Stimulated activated CD4-positive, alpha-beta T cell treated with anti-CD3 and anti-CD28 coated beads, Interleukin-15, amount 100 ng/mL, for 1 hour (primary cell): Measurements from ENCODE around the gene TEX14.
"Not testable (repeated sequence)": the region's sequence is repeated elsewhere in the genome, so short reads cannot be mapped to it uniquely, and the experiment has no call there.

Experiments used
- DNase-seq, 2 donors: peaks; one replicate each; pipeline ENCODE4 v3.0.0-alpha.2; 2020; ENCODE audit warnings: low read depth in 1 of 2, low spot score in 1 of 2

The TEX14 gene

GRCh38 chr17:58692239-58693055 is 602 bp upstream of the TEX14 start, which contains the start of gene RAD51C:
TSS of gene RAD51C (plus strand) at chr17:58692602. CDS start at chr17:58692644, 42 bp downstream.
- DNase-seq = peak; percentile 69 to 81

DNA sequence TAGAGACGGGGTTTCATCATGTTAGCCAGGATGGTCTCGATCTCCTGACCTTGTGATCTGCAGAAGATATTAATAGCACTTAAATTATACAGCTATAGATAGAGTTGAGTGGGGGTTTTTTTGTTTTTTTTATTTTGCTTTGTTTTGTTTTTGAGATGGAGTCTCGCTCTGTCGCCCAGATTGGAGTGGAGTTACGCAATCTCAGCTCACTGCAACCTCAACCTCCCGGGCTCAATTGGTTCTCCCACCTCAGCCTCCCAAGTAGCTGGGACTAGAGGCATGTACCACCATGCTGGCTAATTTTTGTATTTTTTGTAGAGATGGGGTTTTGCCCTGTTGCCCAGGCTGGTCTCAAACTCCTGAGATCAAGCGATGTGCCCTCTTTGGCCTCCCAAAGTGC is 1.8 kb downstream of the TEX14 start:
- not testable (repeated sequence) for DNase-seq

- no peak for DNase-seq
Measured at GRCh38 chr17:58688521-58688920, 3.3 kb downstream of the TEX14 start.

DNA sequence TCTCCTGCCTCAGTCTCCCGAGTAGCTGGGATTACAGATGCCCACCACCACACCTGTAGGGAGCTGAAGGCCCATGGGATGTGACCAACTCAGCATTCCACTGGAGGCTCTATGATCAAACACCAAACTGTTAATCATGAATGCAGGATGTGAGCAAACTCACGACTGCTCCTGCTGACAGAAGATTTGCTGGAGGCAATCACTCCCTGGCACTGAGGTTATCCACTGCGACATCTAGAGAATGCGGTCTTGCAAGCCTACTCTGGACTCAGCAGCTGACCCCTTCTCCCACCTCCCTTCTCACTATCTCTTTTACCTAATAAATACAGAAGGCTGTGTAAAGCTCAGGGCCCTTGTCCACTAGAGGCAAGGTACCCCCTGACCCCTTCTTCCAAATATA is 4.9 kb downstream of the TEX14 start:
- DNase-seq = no peak

GRCh38 chr17:58684462-58684861 is 7.4 kb downstream of the TEX14 start:
- not testable (repeated sequence) for DNase-seq

DNA sequence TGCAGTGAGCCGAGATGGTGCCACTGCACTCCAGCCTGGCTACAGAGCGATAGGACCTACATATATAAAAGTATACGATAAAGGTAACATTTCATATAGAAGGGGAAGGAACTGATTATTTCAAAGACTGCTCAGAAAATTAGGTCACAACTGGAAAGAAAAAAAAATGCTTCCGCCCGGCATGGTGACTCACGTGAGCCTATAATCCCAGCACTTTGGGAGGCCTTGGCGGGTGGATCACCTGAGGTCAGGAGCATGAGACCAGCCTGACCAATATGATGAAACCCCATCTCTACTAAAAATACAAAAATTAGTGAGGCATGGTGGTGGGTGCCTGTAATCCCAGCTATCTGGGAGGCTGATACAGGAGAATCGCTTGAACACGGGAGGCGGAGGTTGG is 7.8 kb downstream of the TEX14 start:
- DNase-seq = no peak

DNA sequence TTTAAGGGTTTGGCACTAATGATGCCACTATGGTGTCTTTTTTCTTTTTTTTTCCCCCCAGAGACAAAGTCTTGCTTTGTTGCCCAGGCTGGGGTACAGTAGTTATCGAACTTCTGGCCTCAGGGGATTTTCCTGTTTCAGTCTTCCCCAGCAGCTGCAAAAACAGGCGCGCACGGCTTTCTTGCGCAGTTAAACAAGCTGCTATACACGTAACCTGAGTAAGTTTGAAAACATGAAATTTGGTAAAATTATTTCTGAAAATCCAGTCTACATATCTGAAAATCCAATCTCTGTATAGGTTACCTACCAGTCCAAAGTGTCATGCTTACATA is 11.8 kb downstream of the TEX14 start:
- DNase-seq = no peak

- no peak for DNase-seq
Measured at GRCh38 chr17:58679263-58680037, 12.4 kb downstream of the TEX14 start.

GRCh38 chr17:58678287-58678686 is 13.6 kb downstream of the TEX14 start:
- not testable (repeated sequence) for DNase-seq

- no peak for DNase-seq
Measured at GRCh38 chr17:58677194-58677880, 14.5 kb downstream of the TEX14 start.

DNA sequence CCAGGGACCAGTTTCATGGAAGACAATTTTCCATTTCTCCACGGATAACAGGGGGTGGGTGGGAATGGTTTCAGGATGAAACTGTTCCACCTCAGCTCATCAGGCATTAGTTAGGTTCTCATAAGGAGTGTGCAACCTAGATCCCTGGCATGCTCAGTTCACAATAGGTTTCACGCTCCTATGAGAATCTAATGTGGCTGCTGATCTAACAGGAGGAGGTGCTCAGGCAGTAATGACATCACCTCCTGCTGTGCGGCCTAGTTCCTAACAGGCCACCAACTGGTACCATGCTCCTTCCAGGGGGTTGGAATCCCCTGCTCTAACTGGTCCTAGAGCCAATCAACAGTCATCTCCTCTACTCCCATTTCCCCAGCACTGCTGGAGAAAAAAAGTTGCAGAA is 19.9 kb downstream of the TEX14 start:
- DNase-seq = no peak

- DNase-seq = no peak
Measured at GRCh38 chr17:58669853-58670252, 22.0 kb downstream of the TEX14 start.

- no peak for DNase-seq
Measured at GRCh38 chr17:58668598-58668935, 23.3 kb downstream of the TEX14 start.

DNA sequence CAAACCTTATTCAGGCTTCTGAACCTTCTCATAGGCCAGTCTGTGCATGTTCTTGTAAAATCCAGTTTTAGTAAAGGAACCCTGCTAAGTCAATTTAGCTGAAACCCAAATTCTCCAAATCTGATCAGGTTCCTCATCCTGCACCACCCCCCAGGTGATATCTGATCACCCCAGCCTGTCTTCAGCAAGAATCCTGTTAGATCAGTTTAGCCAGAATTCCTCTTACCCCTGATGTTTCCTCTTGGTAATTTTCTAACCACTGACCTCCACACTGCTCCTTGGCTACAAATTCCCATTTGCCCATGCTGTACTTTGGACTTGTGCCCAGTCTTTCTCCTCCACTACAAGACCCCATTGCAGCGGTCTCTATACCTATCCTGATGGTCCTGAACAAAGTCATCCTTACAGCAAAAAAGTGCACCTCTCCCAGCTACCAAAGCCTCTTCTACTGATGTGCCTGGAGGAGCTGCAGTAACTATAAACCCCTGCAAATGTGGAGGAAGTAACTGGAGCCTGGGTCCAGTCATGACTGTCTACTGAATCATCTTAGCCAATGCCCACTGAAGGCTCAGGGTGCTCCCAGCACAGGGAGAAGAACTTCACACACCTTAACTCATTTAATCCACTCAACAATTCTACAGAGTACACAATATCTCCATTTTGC is 23.8 kb downstream of the TEX14 start:
- DNase-seq = no peak

DNA sequence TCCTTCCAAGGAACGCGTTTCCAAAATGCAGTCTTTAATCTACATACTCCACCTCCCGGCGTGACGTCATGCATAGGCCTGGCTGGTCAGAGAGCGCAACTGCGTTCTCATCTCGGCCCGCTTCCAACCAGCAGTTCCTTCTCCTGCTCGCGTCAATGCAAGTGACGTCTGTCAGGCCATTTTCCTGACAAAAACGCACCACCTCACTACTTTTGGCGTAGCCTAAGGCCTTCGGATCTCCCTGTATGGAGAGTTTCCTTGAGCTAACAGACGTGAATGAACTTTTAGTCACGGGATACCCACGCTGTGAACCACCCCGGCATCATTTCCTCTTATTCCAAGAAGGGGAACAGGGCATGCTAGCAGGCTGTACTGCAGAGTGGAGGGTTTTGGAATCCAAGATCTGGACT is 25.0 kb downstream of the TEX14 start:
- peak in 1 of 2 donors; percentile 6 for DNase-seq

DNA sequence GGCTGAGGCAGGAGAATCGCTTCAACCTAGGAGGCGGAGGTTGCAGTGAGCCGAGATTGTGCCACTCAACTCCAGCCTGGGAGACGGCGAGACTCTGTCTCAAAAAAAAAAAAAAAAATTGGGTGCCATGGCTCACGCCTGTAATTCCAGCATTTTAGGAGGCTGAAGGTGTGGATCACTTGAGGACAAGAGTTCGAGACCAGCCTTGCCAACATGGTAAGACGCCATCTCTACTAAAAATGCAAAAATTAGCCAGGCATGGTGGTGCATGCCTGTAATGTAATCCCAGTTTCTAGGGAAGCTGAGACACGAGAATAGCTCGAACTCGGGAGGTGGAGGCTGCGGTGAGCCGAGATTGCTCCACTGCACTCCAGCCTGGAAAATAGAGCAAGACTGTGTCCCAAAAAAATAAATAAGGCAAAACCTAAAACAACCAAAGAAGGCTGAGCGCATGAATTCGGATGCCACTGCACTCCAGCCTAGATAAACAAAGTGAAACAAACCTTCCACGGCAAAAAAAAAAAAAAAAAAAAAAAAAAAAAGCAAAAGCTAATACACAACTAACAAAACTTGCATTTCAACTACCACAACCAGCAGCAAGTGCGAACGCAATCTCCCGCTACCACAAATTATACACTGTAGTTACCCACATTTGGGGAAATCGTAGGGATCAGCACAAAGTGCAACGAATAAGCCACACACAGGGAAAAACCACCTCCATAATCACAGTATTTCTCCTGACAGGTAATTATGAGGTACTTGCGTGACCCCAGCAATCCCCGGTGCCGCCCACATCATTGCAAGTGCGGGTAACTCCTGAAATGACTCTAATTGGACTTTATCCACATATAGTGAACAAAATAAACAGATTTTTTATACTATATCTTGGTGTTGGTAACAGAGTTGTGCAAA is 25.6 kb downstream of the TEX14 start:
- DNase-seq = no peak

- DNase-seq = no peak
Measured at GRCh38 chr17:58664302-58664701, 27.5 kb downstream of the TEX14 start.

- no peak for DNase-seq
Measured at GRCh38 chr17:58661499-58661898, 30.3 kb downstream of the TEX14 start.

GRCh38 chr17:58660621-58661020 is 31.2 kb downstream of the TEX14 start:
- DNase-seq = no peak

DNA sequence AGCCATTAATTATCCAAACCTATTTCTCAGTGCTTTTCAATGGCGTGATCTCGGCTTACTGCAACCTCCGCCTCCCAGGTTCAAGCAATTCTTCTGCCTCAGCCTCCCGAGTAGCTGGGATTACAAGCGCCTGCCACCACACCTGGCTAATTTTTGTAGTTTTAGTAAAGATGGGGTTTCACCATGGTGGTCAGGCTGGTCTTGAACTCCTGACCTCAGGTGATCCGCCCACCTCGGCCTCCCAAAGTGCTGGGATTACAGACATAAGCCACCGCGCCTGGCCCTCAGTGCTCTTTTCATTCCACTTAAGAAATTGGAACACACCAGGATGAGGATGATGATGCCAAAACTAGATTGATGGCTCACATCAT is 32.1 kb downstream of the TEX14 start:
- DNase-seq = not testable (repeated sequence)
